HCT116 (cell line): ENCODE measurements around the gene PRLH. TPM values are rescaled to one million over a fixed set of nuclear protein-coding genes. Genes with fewer than 3 reads are reported as not detected.

Source experiments
- ATAC-seq: fragments of 200-7000 bp; cut with Tn5 transposase; 2 replicates; pipeline ENCODE4 v1.9.1; 2020; ENCODE audit warnings: mild to moderate bottlenecking, moderate library complexity
- BruUV-seq: library from RNA; stranded (reverse); fragments of 400-500 nt; replicated peaks from 2 replicates; lab custom pipeline; 2021; lab: Mats Ljungman, UMichigan
- CTCF ChIA-PET: fragments of 300-600 bp; sonication (Branson Sonifier 250); formaldehyde crosslinking; loops from one replicate; lab custom pipeline; 2021; ENCODE audit warnings: antibody characterized with exemption; lab: Charles Lee
- POLR2A ChIA-PET: fragments of 300-600, 350-600 bp; sonication (Branson Sonifier 250); formaldehyde crosslinking; loops from one replicate; lab custom pipeline; 2021; ENCODE audit warnings: antibody characterized with exemption; lab: Charles Lee
- RAD21 ChIA-PET, 2 experiments: fragments of 300-600 bp; sonication (Branson Sonifier 250); formaldehyde crosslinking; loops; one replicate each; lab custom pipeline; 2023; ENCODE audit warnings: low total read pairs in 2 of 2; ENCODE audit not compliant: uncharacterized antibody in 2 of 2, unreplicated experiment in 2 of 2, low non-redundant PET in 1 of 2; lab: Charles Lee
- DNase-seq: peaks from one replicate; pipeline ENCODE4 v3.0.0-alpha.2; 2010; ENCODE audit warnings: low read depth, low spot score
- H2AFZ ChIP-seq: fragments of 200-600 bp; shearing (Covaris generic), sonication (generic); 2 replicates; pipeline ENCODE4 v1.6.1; 2017; ENCODE audit warnings: low read depth, mixed run types, mixed read lengths, antibody characterized with exemption, low read length; ENCODE audit not compliant: poor library complexity, severe bottlenecking
- H3K27ac ChIP-seq: 2 replicates; pipeline ENCODE4 v1.5.1; 2012; ENCODE audit warnings: low read depth, low read length
- H3K27me3 ChIP-seq: fragments of 200-600 bp; sonication (generic); 2 replicates; pipeline ENCODE4 v1.6.1; 2016; ENCODE audit warnings: mixed run types, low read length, mixed read lengths; ENCODE audit not compliant: insufficient read depth
- H3K36me3 ChIP-seq, 2 experiments: fragments of 200-500 bp in 1 of 2; fragments of 200-600 bp in 1 of 2; sonication (Bioruptor generic) in 1 of 2; sonication (generic) in 1 of 2; 2 replicates each; pipeline versions ENCODE4 v1.5.1 to v1.6.1; 2014 to 2016; ENCODE audit warnings: low read length in 2 of 2, inconsistent platforms in 1 of 2, mixed read lengths in 1 of 2, mixed run types in 1 of 2; ENCODE audit not compliant: insufficient read depth in 2 of 2, control insufficient read depth in 1 of 2
- H3K4me1 ChIP-seq, 2 experiments: fragments of 200-600 bp in 1 of 2; sonication (generic) in 1 of 2; 2 replicates each; pipeline versions ENCODE4 v1.5.1 to v1.6.1; 2012 to 2017; ENCODE audit warnings: low read length in 2 of 2, inconsistent platforms in 1 of 2, mild to moderate bottlenecking in 1 of 2, mixed read lengths in 1 of 2, mixed run types in 1 of 2, moderate library complexity in 1 of 2; ENCODE audit not compliant: insufficient read depth in 2 of 2, control insufficient read depth in 1 of 2
- H3K4me2 ChIP-seq: fragments of 200-600 bp; sonication (generic); 2 replicates; pipeline ENCODE4 v1.6.1; 2017; ENCODE audit warnings: mixed run types, low read length, mixed read lengths
- H3K4me3 ChIP-seq, 2 experiments: fragments of 200-600 bp in 1 of 2; sonication (generic) in 1 of 2; replicated peaks in 1 of 2; 2 replicates each; pipeline ENCODE4 v1.5.1; 2011 to 2016; ENCODE audit warnings: low read length in 2 of 2, control low read depth in 1 of 2, low read depth in 1 of 2, mild to moderate bottlenecking in 1 of 2, mixed read lengths in 1 of 2, mixed run types in 1 of 2
- H3K79me2 ChIP-seq: fragments of 200-600 bp; sonication (generic); 2 replicates; pipeline ENCODE4 v1.6.1; 2017; ENCODE audit warnings: mild to moderate bottlenecking, mixed run types, low read length, moderate library complexity, mixed read lengths; ENCODE audit not compliant: insufficient read depth
- H3K9ac ChIP-seq: fragments of 200-600 bp; sonication (generic); 2 replicates; pipeline ENCODE4 v1.6.1; 2016; ENCODE audit warnings: low read length, mixed read lengths
- H3K9me2 ChIP-seq: fragments of 200-600 bp; sonication (generic), shearing (Covaris generic); 2 replicates; pipeline ENCODE4 v1.6.1; 2017; ENCODE audit warnings: mixed run types, mild to moderate bottlenecking, moderate library complexity; ENCODE audit not compliant: insufficient read depth
- H3K9me3 ChIP-seq, 2 experiments: fragments of 200-500 bp in 1 of 2; fragments of 200-600 bp in 1 of 2; sonication (Bioruptor generic) in 1 of 2; sonication (generic) in 1 of 2; 2 replicates each; pipeline ENCODE4 v1.6.1; 2014 to 2017; ENCODE audit warnings: low read length in 2 of 2, mixed read lengths in 2 of 2, inconsistent platforms in 1 of 2, low read depth in 1 of 2, mild to moderate bottlenecking in 1 of 2, mixed run types in 1 of 2, moderate library complexity in 1 of 2; ENCODE audit not compliant: control insufficient read depth in 1 of 2, insufficient read depth in 1 of 2
- H4K20me1 ChIP-seq: fragments of 200-600 bp; sonication (generic), shearing (Covaris generic); 2 replicates; pipeline ENCODE4 v1.6.1; 2017; ENCODE audit warnings: mixed run types, mild to moderate bottlenecking, moderate library complexity; ENCODE audit not compliant: insufficient read depth
- CEBPB ChIP-seq: IDR thresholded peaks from 2 replicates; pipeline ENCODE4 v1.6.1; 2012; ENCODE audit warnings: low read depth
- EGR1 ChIP-seq: IDR thresholded peaks from 2 replicates; pipeline ENCODE4 v1.6.1; 2012; ENCODE audit warnings: low read depth
- ELF1 ChIP-seq: IDR thresholded peaks from 2 replicates; pipeline ENCODE4 v1.6.1; 2012; ENCODE audit warnings: low read depth, borderline replicate concordance
- EZH2 ChIP-seq: fragments of 200-600 bp; sonication (generic); IDR thresholded peaks from 2 replicates; pipeline ENCODE4 v1.6.1; 2017; ENCODE audit warnings: antibody characterized with exemption, mixed run types
- EZH2phosphoT487 ChIP-seq: fragments of 200-600 bp; IDR thresholded peaks from 2 replicates; pipeline ENCODE4 v1.6.1; 2018; ENCODE audit warnings: antibody characterized with exemption, borderline replicate concordance
- JUND ChIP-seq: IDR thresholded peaks from 2 replicates; pipeline ENCODE4 v1.6.1; 2012
- POLR2AphosphoS5 ChIP-seq: IDR thresholded peaks from 2 replicates; pipeline ENCODE4 v1.6.1; 2011; ENCODE audit warnings: mild to moderate bottlenecking, low read depth, low read length, moderate library complexity
- SRF ChIP-seq: IDR thresholded peaks from 2 replicates; pipeline ENCODE4 v1.6.1; 2012; ENCODE audit warnings: low read depth
- ZNF274 ChIP-seq: fragments of 200-500 bp; sonication (Bioruptor generic); IDR thresholded peaks from 2 replicates; pipeline ENCODE4 v1.6.1; 2014; ENCODE audit warnings: mild to moderate bottlenecking, low read depth, low read length, inconsistent platforms
- intact Hi-C: fragments of 100-400 bp; cut with micrococcal nuclease; formaldehyde crosslinking; loops from 2 replicates; pipeline ENCODE4 v1.10.0; 2022
- total RNA-seq: library from RNA; stranded (reverse); gene quantifications from one replicate; pipeline ENCODE4 v1.2.1, GENCODE V29; 2021; ENCODE audit not compliant: unreplicated experiment
- TF ChIP-seq, protein P1 (sequence below): IDR thresholded peaks from 2 replicates; pipeline ENCODE4 v1.6.1; 2012
- TF ChIP-seq, protein P2 (sequence below): IDR thresholded peaks from 2 replicates; pipeline ENCODE4 v1.6.1; 2011; ENCODE audit warnings: mild to moderate bottlenecking, low read length, moderate library complexity; ENCODE audit not compliant: insufficient replicate concordance; ENCODE audit errors: extremely low read depth
- TF ChIP-seq, protein P3 (sequence below), 3 experiments: fragments of 200-600 bp in 1 of 3; sonication (generic) in 1 of 3; IDR thresholded peaks in 2 of 3; conservative IDR thresholded peaks in 1 of 3; 2 replicates each; pipeline ENCODE4 v1.5.1; 2012 to 2017; ENCODE audit warnings: low read depth in 2 of 3, low read length in 2 of 3, antibody characterized with exemption in 1 of 3, borderline replicate concordance in 1 of 3, control low read depth in 1 of 3, mild to moderate bottlenecking in 1 of 3, mixed read lengths in 1 of 3, mixed run types in 1 of 3, moderate library complexity in 1 of 3; ENCODE audit not compliant: insufficient read depth in 1 of 3

Gene PRLH
- total RNA-seq, 1 experiment from 2014 or later: not detected

DNA sequence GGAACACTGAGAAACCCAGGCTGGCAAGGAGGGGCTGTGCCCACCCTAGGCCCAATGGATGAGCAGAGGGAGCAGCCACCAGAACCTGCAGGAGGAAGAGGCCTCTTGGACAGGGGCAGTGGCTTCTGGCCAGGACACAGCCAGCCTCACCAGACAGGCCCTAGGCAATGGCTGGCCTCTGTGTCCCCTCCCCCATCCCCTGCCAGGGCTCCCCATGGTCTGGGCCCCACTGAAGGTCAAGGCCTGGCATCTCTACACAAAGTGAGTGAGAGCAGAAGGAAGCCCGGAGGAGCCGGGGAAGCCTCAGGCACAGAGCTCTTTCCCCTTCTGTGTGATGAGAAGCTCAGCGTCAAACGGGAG lies 6.3 kb downstream of the PRLH start:
- no TSS peak for BruUV-seq
- H2AFZ ChIP-seq: no peak overlapping the region
- H3K9ac ChIP-seq: no peak overlapping the region
- H3K4me1 ChIP-seq: peaks cover 12 to 30% of the 10 kb centered on the region in 2 experiments
- ATAC-seq (no peak), DNase-seq (no peak)
- RAD21 ChIA-PET: interaction anchor here (1.6 to 2.3 kb wide), 4 partner anchors 60 to 151 kb away, joined by 6 to 16 read pairs (median 10); no protein-coding TSS in a partner anchor
- no peak for TF ChIP-seq ZNF274
- TF ChIP-seq EZH2phosphoT487: no peak
- TF ChIP-seq POLR2AphosphoS5: no peak
- TF ChIP-seq CEBPB: no peak
- CTCF ChIA-PET: interaction anchor here (1.3 to 4.0 kb wide), 10 partner anchors 9 to 418 kb away, joined by 3 to 61 read pairs (median 16); no protein-coding TSS in a partner anchor
- no peaks in the 10 kb centered on the region for H3K9me3 ChIP-seq
- no peaks in the 10 kb centered on the region for H3K9me2 ChIP-seq
- H3K79me2 ChIP-seq: no peaks in the 10 kb centered on the region
- intact Hi-C loops: loop anchor here (1.0 to 2.0 kb wide), 5 partner anchors 60 to 418 kb away; no protein-coding TSS in a partner anchor
- peaks cover 0 to 4% of the 10 kb centered on the region in 2 experiments; a peak in 1 of 4 replicates for H3K36me3 ChIP-seq
- no peak overlapping the region for H3K4me3 ChIP-seq
- H4K20me1 ChIP-seq: no peaks in the 10 kb centered on the region
- no peaks in the 10 kb centered on the region for H3K27me3 ChIP-seq
- no peak overlapping the region for H3K4me2 ChIP-seq
- no peak overlapping the region for H3K27ac ChIP-seq
- POLR2A ChIA-PET: no interaction called here

DNA sequence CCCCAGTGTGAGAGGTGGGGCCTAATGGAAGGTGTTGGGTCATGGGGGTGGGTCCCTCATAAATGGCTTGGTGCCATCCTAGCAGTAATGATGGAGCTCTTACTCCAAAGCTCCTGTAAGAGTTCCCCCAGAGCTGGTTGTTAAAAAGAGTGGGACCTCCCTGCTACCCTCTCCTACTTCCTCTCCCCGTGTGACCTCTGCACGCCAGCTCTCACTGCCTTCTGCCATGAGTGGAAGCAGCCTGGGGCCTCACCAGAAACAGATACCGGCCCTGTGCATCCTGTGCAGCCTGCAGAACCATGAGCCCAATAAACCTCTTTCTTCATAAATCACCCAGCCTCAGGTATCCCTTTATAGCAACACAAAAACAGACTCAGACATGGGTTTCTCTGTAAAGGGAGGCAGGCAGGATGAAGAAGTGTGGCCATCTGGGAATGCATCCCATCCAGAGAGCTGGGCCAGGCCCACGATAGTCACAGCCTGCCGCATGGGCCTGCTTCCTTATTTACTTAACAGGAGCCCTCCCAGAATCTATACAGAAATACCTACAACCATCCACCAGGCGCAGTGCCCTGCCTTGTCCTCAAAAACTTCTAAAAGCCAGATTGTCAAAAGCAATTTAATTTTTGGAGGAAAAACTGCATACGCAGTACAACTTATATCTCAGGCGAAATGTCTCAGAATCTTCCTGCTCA lies 7.5 kb downstream of the PRLH start:
- Histone ChIP-seq H3K4me2 (no peak overlapping the region), H3K9me3 (no peaks in the 10 kb centered on the region), H3K27ac (no peak overlapping the region), H4K20me1 (no peaks in the 10 kb centered on the region), H3K36me3 (peaks cover 0 to 4% of the 10 kb centered on the region in 2 experiments; a peak in 1 of 4 replicates), H3K4me1 (peaks cover 12 to 30% of the 10 kb centered on the region in 2 experiments), H2AFZ (no peak overlapping the region), H3K27me3 (no peaks in the 10 kb centered on the region), H3K4me3 (no peak overlapping the region), H3K9me2 (no peaks in the 10 kb centered on the region), H3K9ac (no peak overlapping the region), H3K79me2 (no peaks in the 10 kb centered on the region)
- ChIA-PET CTCF (interaction anchor here (2.4 to 4.0 kb wide), 2 partner anchors 102 to 152 kb away, joined by 43 to 44 read pairs; no protein-coding TSS in a partner anchor), POLR2A (interaction anchor here (0.7 kb wide), 1 partner anchor 246 kb away, joined by 3 read pairs; no protein-coding TSS in a partner anchor), RAD21 (no interaction called here)
- intact Hi-C loops: loop anchor here (2.0 kb wide), 1 partner anchor 409 kb away; no protein-coding TSS in a partner anchor
- BruUV-seq: no TSS peak
- DNase-seq (no peak), ATAC-seq (no peak)
- TF ChIP-seq, protein P1, sequence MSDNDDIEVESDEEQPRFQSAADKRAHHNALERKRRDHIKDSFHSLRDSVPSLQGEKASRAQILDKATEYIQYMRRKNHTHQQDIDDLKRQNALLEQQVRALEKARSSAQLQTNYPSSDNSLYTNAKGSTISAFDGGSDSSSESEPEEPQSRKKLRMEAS: no peak
- TF ChIP-seq ELF1: no peak
- no peak for TF ChIP-seq EZH2
- TF ChIP-seq, protein P2, sequence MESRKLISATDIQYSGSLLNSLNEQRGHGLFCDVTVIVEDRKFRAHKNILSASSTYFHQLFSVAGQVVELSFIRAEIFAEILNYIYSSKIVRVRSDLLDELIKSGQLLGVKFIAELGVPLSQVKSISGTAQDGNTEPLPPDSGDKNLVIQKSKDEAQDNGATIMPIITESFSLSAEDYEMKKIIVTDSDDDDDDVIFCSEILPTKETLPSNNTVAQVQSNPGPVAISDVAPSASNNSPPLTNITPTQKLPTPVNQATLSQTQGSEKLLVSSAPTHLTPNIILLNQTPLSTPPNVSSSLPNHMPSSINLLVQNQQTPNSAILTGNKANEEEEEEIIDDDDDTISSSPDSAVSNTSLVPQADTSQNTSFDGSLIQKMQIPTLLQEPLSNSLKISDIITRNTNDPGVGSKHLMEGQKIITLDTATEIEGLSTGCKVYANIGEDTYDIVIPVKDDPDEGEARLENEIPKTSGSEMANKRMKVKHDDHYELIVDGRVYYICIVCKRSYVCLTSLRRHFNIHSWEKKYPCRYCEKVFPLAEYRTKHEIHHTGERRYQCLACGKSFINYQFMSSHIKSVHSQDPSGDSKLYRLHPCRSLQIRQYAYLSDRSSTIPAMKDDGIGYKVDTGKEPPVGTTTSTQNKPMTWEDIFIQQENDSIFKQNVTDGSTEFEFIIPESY: no peak
- no peak for TF ChIP-seq JUND
- no peak for TF ChIP-seq SRF
- TF ChIP-seq, protein P3, sequence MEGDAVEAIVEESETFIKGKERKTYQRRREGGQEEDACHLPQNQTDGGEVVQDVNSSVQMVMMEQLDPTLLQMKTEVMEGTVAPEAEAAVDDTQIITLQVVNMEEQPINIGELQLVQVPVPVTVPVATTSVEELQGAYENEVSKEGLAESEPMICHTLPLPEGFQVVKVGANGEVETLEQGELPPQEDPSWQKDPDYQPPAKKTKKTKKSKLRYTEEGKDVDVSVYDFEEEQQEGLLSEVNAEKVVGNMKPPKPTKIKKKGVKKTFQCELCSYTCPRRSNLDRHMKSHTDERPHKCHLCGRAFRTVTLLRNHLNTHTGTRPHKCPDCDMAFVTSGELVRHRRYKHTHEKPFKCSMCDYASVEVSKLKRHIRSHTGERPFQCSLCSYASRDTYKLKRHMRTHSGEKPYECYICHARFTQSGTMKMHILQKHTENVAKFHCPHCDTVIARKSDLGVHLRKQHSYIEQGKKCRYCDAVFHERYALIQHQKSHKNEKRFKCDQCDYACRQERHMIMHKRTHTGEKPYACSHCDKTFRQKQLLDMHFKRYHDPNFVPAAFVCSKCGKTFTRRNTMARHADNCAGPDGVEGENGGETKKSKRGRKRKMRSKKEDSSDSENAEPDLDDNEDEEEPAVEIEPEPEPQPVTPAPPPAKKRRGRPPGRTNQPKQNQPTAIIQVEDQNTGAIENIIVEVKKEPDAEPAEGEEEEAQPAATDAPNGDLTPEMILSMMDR (IDR thresholded peaks at IDR 0.05 in 2 of 3, conservative IDR thresholded peaks at IDR 0.05 in 1 of 3; ENCODE audit: borderline replicate concordance in 1 of 3, insufficient read depth in 1 of 3, low read depth in 2 of 3, low read length in 2 of 3): no peak
- no peak for TF ChIP-seq EGR1
